ENCODE measurements around the gene PI4KA. TPM values are rescaled to one million over a fixed set of nuclear protein-coding genes. Genes with fewer than 3 reads are reported as not detected.
A peak's percentile ranks its signal among the peaks of the same experiment; 100 is the strongest.

The PI4KA gene
- total and polyA plus RNA-seq, 2 of the 13 experiments (the other 11 are each of a cell fraction or from before 2014, with no cell fraction given), result 27.4 to 56.4 TPM

DNA sequence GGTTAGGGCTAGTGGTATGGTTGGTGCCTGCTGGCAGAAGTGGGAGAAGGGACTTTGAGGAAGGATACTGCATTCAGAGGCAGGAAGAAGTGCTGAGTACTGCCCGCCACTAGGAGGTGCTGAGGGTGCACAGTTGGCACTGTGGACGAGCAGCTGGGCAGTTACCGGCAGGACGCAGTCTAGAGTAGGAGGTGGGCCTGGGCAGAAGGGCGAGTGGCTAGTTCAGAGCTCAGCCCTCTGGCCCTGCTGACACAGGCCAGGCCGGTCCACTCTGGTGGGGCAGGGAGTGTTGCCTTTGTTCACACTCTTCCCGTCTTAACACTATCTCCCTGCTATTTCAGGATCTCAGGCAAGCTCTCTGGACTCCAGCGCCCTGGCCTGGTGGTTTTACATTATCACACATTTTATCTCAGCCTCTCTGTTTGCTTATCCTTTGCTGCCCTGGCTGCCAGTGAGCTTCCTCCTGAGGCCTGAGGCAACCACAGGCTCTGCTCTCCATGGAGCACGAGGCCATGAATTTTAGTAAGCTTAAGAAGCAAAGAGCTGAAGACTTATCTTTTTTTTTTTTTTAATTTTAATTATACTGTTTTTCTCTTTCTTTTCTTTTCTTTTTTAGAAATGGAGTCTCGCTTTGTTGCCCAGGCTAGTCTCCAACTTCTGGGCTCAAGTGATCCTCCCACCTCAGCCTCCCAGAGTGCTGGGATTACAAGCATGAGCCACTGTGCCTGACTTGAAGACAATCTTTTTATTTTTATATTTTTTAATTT is 27.1 kb upstream of the PI4KA start (continued):
- TF ChIP-seq ZBTB38 (CRISPR knock-in tag; IDR thresholded peaks at IDR 0.05) (peak; percentile 86; the same call in 1 of the 2 replicates), TP53 (CRISPR knock-in tag; conservative IDR thresholded peaks at IDR 0.05) (no peak), NKX3-1 (CRISPR knock-in tag; IDR thresholded peaks at IDR 0.05) (no peak), ZNF564 (CRISPR knock-in tag; IDR thresholded peaks at IDR 0.05) (no peak), ZBTB33 (CRISPR knock-in tag; IDR thresholded peaks at IDR 0.05) (peak; percentile 78), GZF1 (CRISPR knock-in tag; IDR thresholded peaks at IDR 0.05) (no peak), CCAR2 (optimal IDR thresholded peaks at IDR 0.05; ENCODE audit: low read depth, low read length) (no peak), ZSCAN25 (CRISPR knock-in tag; IDR thresholded peaks at IDR 0.05) (peak; percentile 29; the same call in 1 of the 2 replicates), SRF (IDR thresholded peaks at IDR 0.05; ENCODE audit: low read depth, low read length) (no peak), ZBTB4 (CRISPR knock-in tag; IDR thresholded peaks at IDR 0.05; ENCODE audit: borderline replicate concordance) (peak; percentile 73; the same call in 1 of the 2 replicates), CEBPG (CRISPR knock-in tag; IDR thresholded peaks at IDR 0.05) (peak; percentile 2; the same call in 1 of the 2 replicates), TOE1 (CRISPR knock-in tag; IDR thresholded peaks at IDR 0.05) (no peak)
- TF ChIP-seq, protein P1, sequence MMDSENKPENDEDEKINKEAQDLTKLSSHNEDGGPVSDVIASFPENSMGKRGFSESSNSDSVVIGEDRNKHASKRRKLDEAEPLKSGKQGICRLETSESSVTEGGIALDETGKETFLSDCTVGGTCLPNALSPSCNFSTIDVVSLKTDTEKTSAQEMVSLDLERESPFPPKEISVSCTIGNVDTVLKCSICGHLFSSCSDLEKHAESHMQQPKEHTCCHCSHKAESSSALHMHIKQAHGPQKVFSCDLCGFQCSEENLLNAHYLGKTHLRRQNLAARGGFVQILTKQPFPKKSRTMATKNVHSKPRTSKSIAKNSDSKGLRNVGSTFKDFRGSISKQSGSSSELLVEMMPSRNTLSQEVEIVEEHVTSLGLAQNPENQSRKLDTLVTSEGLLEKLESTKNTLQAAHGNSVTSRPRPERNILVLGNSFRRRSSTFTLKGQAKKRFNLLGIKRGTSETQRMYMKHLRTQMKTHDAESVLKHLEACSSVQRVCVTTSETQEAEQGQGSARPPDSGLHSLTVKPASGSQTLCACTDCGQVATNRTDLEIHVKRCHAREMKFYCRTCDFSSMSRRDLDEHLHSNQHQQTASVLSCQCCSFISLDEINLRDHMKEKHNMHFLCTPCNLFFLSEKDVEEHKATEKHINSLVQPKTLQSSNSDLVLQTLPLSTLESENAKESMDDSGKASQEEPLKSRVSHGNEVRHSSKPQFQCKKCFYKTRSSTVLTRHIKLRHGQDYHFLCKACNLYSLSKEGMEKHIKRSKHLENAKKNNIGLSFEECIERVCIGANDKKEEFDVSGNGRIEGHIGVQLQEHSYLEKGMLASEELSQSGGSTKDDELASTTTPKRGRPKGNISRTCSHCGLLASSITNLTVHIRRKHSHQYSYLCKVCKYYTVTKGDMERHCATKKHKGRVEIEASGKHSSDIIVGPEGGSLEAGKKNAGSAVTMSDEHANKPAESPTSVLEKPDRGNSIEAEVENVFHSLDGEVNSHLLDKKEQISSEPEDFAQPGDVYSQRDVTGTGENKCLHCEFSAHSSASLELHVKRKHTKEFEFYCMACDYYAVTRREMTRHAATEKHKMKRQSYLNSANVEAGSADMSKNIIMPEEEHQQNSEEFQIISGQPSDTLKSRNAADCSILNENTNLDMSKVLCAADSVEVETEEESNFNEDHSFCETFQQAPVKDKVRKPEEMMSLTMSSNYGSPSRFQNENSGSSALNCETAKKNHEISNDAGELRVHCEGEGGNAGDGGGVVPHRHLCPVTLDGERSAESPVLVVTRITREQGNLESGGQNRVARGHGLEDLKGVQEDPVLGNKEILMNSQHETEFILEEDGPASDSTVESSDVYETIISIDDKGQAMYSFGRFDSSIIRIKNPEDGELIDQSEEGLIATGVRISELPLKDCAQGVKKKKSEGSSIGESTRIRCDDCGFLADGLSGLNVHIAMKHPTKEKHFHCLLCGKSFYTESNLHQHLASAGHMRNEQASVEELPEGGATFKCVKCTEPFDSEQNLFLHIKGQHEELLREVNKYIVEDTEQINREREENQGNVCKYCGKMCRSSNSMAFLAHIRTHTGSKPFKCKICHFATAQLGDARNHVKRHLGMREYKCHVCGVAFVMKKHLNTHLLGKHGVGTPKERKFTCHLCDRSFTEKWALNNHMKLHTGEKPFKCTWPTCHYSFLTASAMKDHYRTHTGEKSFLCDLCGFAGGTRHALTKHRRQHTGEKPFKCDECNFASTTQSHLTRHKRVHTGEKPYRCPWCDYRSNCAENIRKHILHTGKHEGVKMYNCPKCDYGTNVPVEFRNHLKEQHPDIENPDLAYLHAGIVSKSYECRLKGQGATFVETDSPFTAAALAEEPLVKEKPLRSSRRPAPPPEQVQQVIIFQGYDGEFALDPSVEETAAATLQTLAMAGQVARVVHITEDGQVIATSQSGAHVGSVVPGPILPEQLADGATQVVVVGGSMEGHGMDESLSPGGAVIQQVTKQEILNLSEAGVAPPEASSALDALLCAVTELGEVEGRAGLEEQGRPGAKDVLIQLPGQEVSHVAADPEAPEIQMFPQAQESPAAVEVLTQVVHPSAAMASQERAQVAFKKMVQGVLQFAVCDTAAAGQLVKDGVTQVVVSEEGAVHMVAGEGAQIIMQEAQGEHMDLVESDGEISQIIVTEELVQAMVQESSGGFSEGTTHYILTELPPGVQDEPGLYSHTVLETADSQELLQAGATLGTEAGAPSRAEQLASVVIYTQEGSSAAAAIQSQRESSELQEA (CRISPR knock-in tag; IDR thresholded peaks at IDR 0.05; ENCODE audit: not compliant biosample characterization), result peak; percentile 40
- TF ChIP-seq, protein P2, sequence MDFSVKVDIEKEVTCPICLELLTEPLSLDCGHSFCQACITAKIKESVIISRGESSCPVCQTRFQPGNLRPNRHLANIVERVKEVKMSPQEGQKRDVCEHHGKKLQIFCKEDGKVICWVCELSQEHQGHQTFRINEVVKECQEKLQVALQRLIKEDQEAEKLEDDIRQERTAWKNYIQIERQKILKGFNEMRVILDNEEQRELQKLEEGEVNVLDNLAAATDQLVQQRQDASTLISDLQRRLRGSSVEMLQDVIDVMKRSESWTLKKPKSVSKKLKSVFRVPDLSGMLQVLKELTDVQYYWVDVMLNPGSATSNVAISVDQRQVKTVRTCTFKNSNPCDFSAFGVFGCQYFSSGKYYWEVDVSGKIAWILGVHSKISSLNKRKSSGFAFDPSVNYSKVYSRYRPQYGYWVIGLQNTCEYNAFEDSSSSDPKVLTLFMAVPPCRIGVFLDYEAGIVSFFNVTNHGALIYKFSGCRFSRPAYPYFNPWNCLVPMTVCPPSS (IDR thresholded peaks at IDR 0.05), result no peak

Data from HepG2 (cell line).